NCI-H226 (cell line): Measurements from ENCODE around the gene KLF4.

Experiments used
- DNase-seq: peaks from one replicate; pipeline ENCODE4 v3.0.0-alpha.2; 2015

Gene KLF4

DNA sequence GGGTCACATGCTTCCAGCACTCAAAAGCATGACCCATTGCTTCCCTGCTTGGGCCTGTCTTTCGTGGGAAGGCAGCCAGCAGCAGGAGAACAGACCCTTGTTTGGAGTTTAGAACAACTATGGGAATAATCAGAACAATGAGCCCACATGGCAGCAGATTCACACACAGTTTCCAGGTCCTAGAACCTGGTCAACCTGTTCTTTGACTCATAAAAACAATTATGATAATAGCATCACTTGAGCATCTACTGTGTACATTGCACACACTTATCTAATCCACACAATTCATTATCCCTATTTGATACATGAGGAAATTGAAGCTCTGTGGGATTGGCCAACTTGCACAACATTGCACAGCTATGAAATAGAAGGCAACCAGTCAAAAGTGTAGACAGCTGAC is 41.7 kb downstream of the KLF4 start:
- DNase-seq, result no peak

- no peak for DNase-seq
These were observed 42.5 kb downstream of the KLF4 start for GRCh38 chr9:107447081-107447480.

- no peak for DNase-seq
These were observed 43.1 kb downstream of the KLF4 start for GRCh38 chr9:107446491-107446890.

DNA sequence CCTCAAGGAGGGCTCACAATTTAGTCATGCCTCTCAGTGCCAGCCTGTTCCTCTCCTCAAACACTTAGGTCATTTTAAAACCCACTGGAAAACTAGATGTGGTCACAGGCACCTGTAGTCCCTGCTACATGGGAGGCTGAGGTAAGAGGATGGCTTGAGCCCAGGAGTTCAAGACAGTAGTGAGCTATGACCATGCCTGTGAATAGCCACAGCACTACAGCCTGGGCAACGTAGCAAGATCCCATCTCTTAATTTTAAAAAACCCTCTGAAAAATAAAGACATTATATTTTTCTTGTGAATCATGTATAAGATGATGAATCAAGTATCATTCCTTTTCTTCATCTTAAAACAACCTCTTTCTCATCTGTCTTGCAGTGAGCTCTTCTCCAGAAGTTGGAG is 45.8 kb downstream of the KLF4 start:
- DNase-seq, result no peak

GRCh38 chr9:107439991-107440456 is 49.5 kb downstream of the KLF4 start:
- no peak for DNase-seq

DNA sequence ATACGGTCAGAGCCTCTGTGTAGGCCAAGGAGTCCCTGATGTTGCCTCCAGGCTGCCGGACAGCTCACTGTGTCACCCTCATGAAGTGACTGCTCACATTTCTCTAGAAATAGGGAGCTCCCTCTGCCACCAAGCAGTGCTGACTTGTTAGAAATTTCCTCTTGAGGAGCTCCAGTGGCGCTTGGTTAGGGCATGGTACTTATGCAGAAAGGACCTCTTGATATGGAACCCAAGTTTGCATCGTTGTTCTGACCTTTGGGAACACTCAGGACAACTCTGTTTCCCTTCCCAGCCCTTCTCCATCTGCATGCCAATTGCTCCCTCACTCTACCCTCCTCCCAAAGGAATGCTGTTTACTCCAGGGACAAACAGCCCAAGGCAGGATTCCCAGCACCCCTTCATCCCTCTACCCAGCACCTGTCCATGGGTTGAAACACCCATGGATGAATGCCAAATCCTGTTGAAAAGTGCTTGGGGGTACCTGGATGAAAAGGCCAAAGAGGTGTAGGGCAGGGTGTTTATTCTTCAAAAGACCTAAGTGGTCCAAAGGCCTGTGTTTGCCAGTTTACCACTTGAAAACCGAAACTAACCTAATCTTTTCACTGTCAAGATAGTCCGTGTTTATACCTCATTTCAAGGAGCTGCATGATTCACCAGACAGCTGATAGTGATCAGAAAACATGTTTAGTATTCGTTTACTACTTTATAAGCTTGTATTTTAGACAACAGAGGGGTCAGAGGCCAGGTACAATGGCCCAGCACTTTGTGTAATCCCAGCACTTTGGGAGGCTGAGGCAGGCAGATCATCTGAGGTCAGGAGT is 51.1 kb downstream of the KLF4 start:
- no peak for DNase-seq

- DNase-seq, result no peak
These were observed 51.9 kb downstream of the KLF4 start for GRCh38 chr9:107437716-107438115.

DNA sequence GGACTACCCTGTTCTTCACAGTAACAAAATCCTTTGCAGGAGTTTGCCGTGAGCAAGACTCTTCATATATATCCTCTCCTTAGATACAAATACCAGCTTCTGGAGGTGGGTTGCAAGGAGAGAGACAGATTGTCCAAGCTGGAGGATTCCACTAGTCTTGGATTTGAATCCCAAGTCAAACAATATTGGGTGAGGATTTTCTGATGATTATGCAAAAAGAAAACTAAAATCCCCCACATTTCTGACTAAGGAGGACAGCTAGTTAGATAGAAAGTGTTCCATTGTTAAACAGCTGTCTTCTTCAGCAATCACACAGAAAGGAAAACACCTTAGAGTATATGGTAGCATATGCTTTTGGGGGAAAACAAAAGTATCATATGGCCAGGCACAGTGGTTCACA is 54.2 kb downstream of the KLF4 start:
- DNase-seq, result no peak
